Kidney (tissue), 14 donors: ENCODE data around the gene TUSC2. TPM values are rescaled to one million over a fixed set of nuclear protein-coding genes. Genes with fewer than 3 reads are reported as not detected.

Experiments
- DNase-seq, 5 donors: peaks; one replicate each; pipeline ENCODE4 v3.0.0-alpha.2; 2013 to 2020
- FAIRE-seq: peaks from 2 replicates; lab custom pipeline; 2012; peaks lifted over from hg19 to GRCh38; lab: Jason Lieb, UNC
- H3K27ac ChIP-seq, 2 donors: one replicate each; pipeline ENCODE4 v1.7.0; 2013; ENCODE audit warnings: low read depth in 2 of 2, low read length in 2 of 2, inconsistent platforms in 1 of 2
- H3K27me3 ChIP-seq: one replicate; pipeline ENCODE4 v1.7.1; 2013; ENCODE audit warnings: low read length, inconsistent platforms; ENCODE audit not compliant: control insufficient read depth, insufficient read depth
- H3K36me3 ChIP-seq, 3 donors: one replicate each; pipeline versions ENCODE4 v1.7.0 to v1.7.1; 2013; ENCODE audit warnings: low read length in 3 of 3, control low read depth in 1 of 3, inconsistent platforms in 1 of 3; ENCODE audit not compliant: insufficient read depth in 3 of 3, control insufficient read depth in 2 of 3
- H3K4me1 ChIP-seq, 3 donors: one replicate each; pipeline versions ENCODE4 v1.7.0 to v1.7.1; 2013; ENCODE audit warnings: low read length in 3 of 3, inconsistent platforms in 1 of 3, low read depth in 1 of 3; ENCODE audit not compliant: control insufficient read depth in 2 of 3, insufficient read depth in 2 of 3
- H3K4me3 ChIP-seq, 3 donors: one replicate each; pipeline versions ENCODE4 v1.7.0 to v1.8.1; 2013; ENCODE audit warnings: low read length in 3 of 3, control low read depth in 1 of 3, inconsistent platforms in 1 of 3
- H3K9ac ChIP-seq, 3 donors: one replicate each; pipeline versions ENCODE4 v1.7.0 to v1.7.1; 2013; ENCODE audit warnings: low read length in 3 of 3, control low read depth in 1 of 3, inconsistent platforms in 1 of 3
- H3K9me3 ChIP-seq, 3 donors: one replicate each; pipeline versions ENCODE4 v1.7.0 to v1.7.1; 2013; ENCODE audit warnings: low read length in 3 of 3, control low read depth in 1 of 3, inconsistent platforms in 1 of 3; ENCODE audit not compliant: control insufficient read depth in 2 of 3, insufficient read depth in 1 of 3
- CTCF ChIP-seq: IDR thresholded peaks from 3 replicates; pipeline ENCODE4 v1.5.1; 2012; ENCODE audit warnings: mild to moderate bottlenecking, moderate library complexity, borderline replicate concordance; ENCODE audit not compliant: insufficient read depth; ENCODE audit errors: extremely low read depth
- intact Hi-C: fragments of 100-400 bp; cut with DNase I; formaldehyde crosslinking; loops from one replicate; pipeline ENCODE4 v1.11.1; 2022
- polyA plus RNA-seq: library from polyadenylated mRNA; stranded (reverse); fragments of 350-450 nt; fragmentation: Illumina TruSeq; extraction: RNeasy Lipid Tissue Mini Kit (QIAGEN cat#74804); gene quantifications from one replicate; pipeline ENCODE4 v1.2.3, GENCODE V29; 2014; ENCODE audit warnings: low read depth, low replicate concordance; ENCODE audit not compliant: insufficient read depth
- total RNA-seq: library from RNA; stranded (reverse); fragmentation: NEBNext Ultra II Directional; extraction: Animal tissue kit (Norgen Biotek cat#: 25700); gene quantifications from one replicate; pipeline ENCODE4 v1.2.1, GENCODE V29; 2021
- donor health status: control.
- donor health status: control.
- donor health status: control.
- donor health status: control.
- donor health status: control.
- donor health status: DM: yes; HTN: yes; CAD: no.
- donor health status: Normal renal cell carcinoma (clear cell type).

The TUSC2 gene
- total and polyA plus RNA-seq, 2 donors from 2014 or later, result 33.6 to 60.0 TPM

- H3K9ac ChIP-seq, result no peak overlapping the region
- FAIRE-seq, result no peak
- H3K27me3 ChIP-seq, result no peaks in the 10 kb centered on the region
- no peak overlapping the region for H3K27ac ChIP-seq
- H3K36me3 ChIP-seq, result no peaks in the 10 kb centered on the region
- peak in 2 of 5 donors; percentile 57 to 71 for DNase-seq
- TF ChIP-seq CTCF, result no peak
- no peak overlapping the region for H3K4me3 ChIP-seq
- intact Hi-C loops, result no loop called here
- no peaks in the 10 kb centered on the region for H3K9me3 ChIP-seq
- peaks cover 2 to 16% (median 6%) of the 10 kb centered on the region in 3 donors for H3K4me1 ChIP-seq
Measured at GRCh38 chr3:50341537-50341936, 13.5 kb upstream of the TUSC2 start.

GRCh38 chr3:50340448-50341329, 12.7 kb upstream of the TUSC2 start, which contains the start of gene RASSF1:
TSS of gene RASSF1 (minus strand) at chr3:50340836. CDS start at chr3:50340805, 31 bp downstream.
- peak; percentile 23 to 91 (median 64) for DNase-seq
- H3K9me3 ChIP-seq, result no peaks in the 10 kb centered on the region
- intact Hi-C loops, result no loop called here
- no peak for TF ChIP-seq CTCF
- peak within 1 kb of the TSS; percentile 61 to 75 for H3K27ac ChIP-seq
- peaks cover 2 to 20% (median 11%) of the 10 kb centered on the region in 3 donors for H3K4me1 ChIP-seq
- no peaks in the 10 kb centered on the region for H3K27me3 ChIP-seq
- no peak for FAIRE-seq
- peak within 1 kb of the TSS; percentile 21 to 47 (median 36) for H3K4me3 ChIP-seq
- no peak within 1 kb of the TSS for H3K9ac ChIP-seq
- H3K36me3 ChIP-seq, result no peaks in the 10 kb centered on the region

- no peak for TF ChIP-seq CTCF
- DNase-seq, result no peak
- H3K9me3 ChIP-seq, result no peaks in the 10 kb centered on the region
- H3K27ac ChIP-seq, result peak overlapping the region; percentile 61 to 75
- H3K9ac ChIP-seq, result no peak overlapping the region
- peak overlapping the region in 2 of 3 donors; percentile 28 to 47 for H3K4me3 ChIP-seq
- peaks cover 2 to 18% (median 14%) of the 10 kb centered on the region in 3 donors for H3K4me1 ChIP-seq
- no peaks in the 10 kb centered on the region for H3K36me3 ChIP-seq
- H3K27me3 ChIP-seq, result no peaks in the 10 kb centered on the region
- FAIRE-seq, result no peak
- intact Hi-C loops, result no loop called here
Measured at GRCh38 chr3:50340147-50340447, 12.1 kb upstream of the TUSC2 start.
